Bronchial epithelial cell (primary cell): Measurements from ENCODE around the gene SPNS2. TPM values are rescaled to one million over a fixed set of nuclear protein-coding genes. Genes with fewer than 3 reads are reported as not detected.

Experiments used
- DNase-seq: peaks from one replicate; pipeline ENCODE4 v3.0.0-alpha.2; 2010; ENCODE audit warnings: low read depth
- FAIRE-seq: peaks from 2 replicates; lab custom pipeline; 2011; peaks lifted over from hg19 to GRCh38; lab: Jason Lieb, UNC
- H3K27me3 ChIP-seq: 2 replicates; pipeline ENCODE4 v1.5.1; 2011; ENCODE audit warnings: low read length; ENCODE audit not compliant: control insufficient read depth, insufficient read depth
- H3K36me3 ChIP-seq: 2 replicates; pipeline ENCODE4 v1.5.1; 2011; ENCODE audit warnings: low read length; ENCODE audit not compliant: control insufficient read depth, insufficient read depth
- H3K4me3 ChIP-seq: 2 replicates; pipeline ENCODE4 v1.5.1; 2011; ENCODE audit warnings: mild to moderate bottlenecking, low read depth, low read length, control low read depth
- CTCF ChIP-seq: IDR thresholded peaks from 2 replicates; pipeline ENCODE4 v1.5.1; 2011; ENCODE audit warnings: mild to moderate bottlenecking, moderate library complexity, low read length, control low read depth, inconsistent platforms; ENCODE audit not compliant: insufficient read depth, severe bottlenecking
- total RNA-seq: library from RNA; depleted of rRNA; stranded (reverse); fragments of >200 nt; gene quantifications from 2 replicates; pipeline ENCODE4 v1.2.1, GENCODE V29; 2014

Gene SPNS2
- total RNA-seq, 1 donor from 2014 or later = 3.9 TPM

GRCh38 chr17:4500191-4500571 lies 1.5 kb downstream of the SPNS2 start:
- no peak for FAIRE-seq
- Histone ChIP-seq H3K4me3 (no peak overlapping the region), H3K27me3 (peaks cover 19% of the 10 kb centered on the region)

GRCh38 chr17:4501295-4501949 lies 2.7 kb downstream of the SPNS2 start:
- Histone ChIP-seq H3K36me3 (no peaks in the 10 kb centered on the region), H3K27me3 (peaks cover 19% of the 10 kb centered on the region), H3K4me3 (no peak overlapping the region)
- FAIRE-seq (no peak), DNase-seq (no peak)
- TF ChIP-seq CTCF = no peak

More at GRCh38 chr17:4500191-4500571, 1.5 kb downstream of the SPNS2 start:
- no peak for DNase-seq
- no peak for TF ChIP-seq CTCF
- H3K36me3 ChIP-seq = no peaks in the 10 kb centered on the region

- FAIRE-seq = no peak
- peaks cover 19% of the 10 kb centered on the region for H3K27me3 ChIP-seq
- no peaks in the 10 kb centered on the region for H3K36me3 ChIP-seq
These were observed 3.9 kb downstream of the SPNS2 start for GRCh38 chr17:4502466-4503154.

GRCh38 chr17:4503283-4504025 lies 4.8 kb downstream of the SPNS2 start:
- H3K4me3 ChIP-seq = no peak overlapping the region
- H3K27me3 ChIP-seq = peaks cover 21% of the 10 kb centered on the region
- DNase-seq = no peak
- TF ChIP-seq CTCF = no peak
- no peak for FAIRE-seq
- no peaks in the 10 kb centered on the region for H3K36me3 ChIP-seq

More at GRCh38 chr17:4502466-4503154, 3.9 kb downstream of the SPNS2 start:
- no peak overlapping the region for H3K4me3 ChIP-seq
- TF ChIP-seq CTCF = no peak
- no peak for DNase-seq

- DNase-seq (peak; percentile 26), FAIRE-seq (no peak)
These were observed 5.5 kb downstream of the SPNS2 start for GRCh38 chr17:4504188-4504587.

More at GRCh38 chr17:4504188-4504587, 5.5 kb downstream of the SPNS2 start:
- no peak overlapping the region for H3K4me3 ChIP-seq
- no peak for TF ChIP-seq CTCF
- H3K36me3 ChIP-seq = no peaks in the 10 kb centered on the region
- peaks cover 21% of the 10 kb centered on the region for H3K27me3 ChIP-seq
